ENCODE data around the gene RAD18. TPM values are rescaled to one million over a fixed set of nuclear protein-coding genes. Genes with fewer than 3 reads are reported as not detected.

Gene RAD18
- total RNA-seq, 1 experiment from 2014 or later = 25.7 TPM

GRCh38 chr3:8966150-8966819 is 3.0 kb upstream of the RAD18 start:
- no peak for DNase-seq (ENCODE audit: low read depth)

GRCh38 chr3:8964436-8965370 is 1.4 kb upstream of the RAD18 start:
- DNase-seq (ENCODE audit: low read depth) = peak; percentile 83

GRCh38 chr3:8962226-8962861 is 928 bp downstream of the RAD18 start:
- DNase-seq (ENCODE audit: low read depth) = peak; percentile 20

DNA sequence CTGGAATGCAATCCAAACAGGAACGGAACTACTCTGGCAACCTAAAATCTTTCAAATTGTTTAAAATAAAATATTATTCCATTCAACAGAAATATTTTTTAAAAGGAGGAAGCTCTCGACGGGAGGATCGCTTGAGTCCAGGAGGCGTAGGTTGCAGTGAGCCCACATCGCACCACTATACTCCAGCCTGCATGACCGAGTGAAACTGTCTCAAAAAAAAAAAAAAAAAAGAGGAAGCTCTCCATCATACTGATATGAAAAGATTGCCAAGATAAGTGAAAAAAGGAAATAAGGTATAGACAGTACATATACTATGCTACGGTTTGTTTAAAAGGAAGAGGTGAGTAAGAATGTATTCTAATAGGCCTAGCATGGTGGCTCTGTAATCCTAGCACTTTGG is 3.6 kb downstream of the RAD18 start:
- DNase-seq (ENCODE audit: low read depth) = no peak

- DNase-seq (ENCODE audit: low read depth) = no peak
Observed at GRCh38 chr3:8954938-8955763, 8.1 kb downstream of the RAD18 start.

- DNase-seq (ENCODE audit: low read depth) = peak; percentile 54
Observed at GRCh38 chr3:8953313-8953712, 10.0 kb downstream of the RAD18 start.

- DNase-seq (ENCODE audit: low read depth) = no peak
Observed at GRCh38 chr3:8952130-8952529, 11.1 kb downstream of the RAD18 start.

- no peak for DNase-seq (ENCODE audit: low read depth)
Observed at GRCh38 chr3:8945890-8946600, 17.2 kb downstream of the RAD18 start.

- no peak for DNase-seq (ENCODE audit: low read depth)
Observed at GRCh38 chr3:8942746-8943488, 20.4 kb downstream of the RAD18 start.

DNA sequence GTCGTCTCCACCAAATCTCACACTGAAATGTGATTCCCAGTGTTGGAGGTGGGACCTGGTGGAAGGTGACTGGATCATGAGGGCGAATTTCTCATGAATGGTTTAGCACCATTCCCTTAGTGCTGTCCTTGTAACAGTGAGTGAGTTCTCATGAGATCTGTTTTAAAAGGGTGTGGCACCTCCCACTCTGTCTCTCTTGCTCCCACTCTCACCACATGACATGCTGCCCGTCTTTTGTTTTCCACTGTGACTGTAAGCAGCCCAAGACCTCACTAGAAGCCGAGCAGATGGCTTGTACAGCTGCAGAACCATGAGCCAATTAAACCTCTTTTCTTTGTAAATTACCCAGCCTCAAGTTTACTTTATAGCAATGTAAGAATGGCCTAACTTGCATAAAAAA is 21.2 kb downstream of the RAD18 start:
- DNase-seq (ENCODE audit: low read depth) = no peak

DNA sequence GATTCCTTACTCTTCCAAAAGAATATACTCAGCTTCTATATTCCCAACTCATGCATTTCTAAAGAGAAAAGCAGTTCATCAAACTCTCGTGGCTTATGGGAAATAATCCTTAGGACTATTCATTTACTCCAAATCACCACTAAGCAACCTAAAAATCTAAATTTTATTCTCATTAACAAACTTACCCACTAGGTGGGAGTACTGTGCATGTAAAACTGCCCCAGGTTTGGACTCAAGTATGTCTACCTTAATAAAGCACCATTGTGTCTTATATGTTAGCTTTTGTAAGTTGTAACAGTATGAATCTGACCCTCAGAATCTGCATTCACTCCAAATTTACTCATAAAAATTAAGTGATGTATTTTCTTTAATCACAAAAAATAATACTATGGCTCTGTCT is 25.3 kb downstream of the RAD18 start:
- peak; percentile 71 for DNase-seq (ENCODE audit: low read depth)

GRCh38 chr3:8937064-8938020 is 25.9 kb downstream of the RAD18 start:
- DNase-seq (ENCODE audit: low read depth) = peak; percentile 92

- no peak for DNase-seq (ENCODE audit: low read depth)
Observed at GRCh38 chr3:8932507-8932906, 30.8 kb downstream of the RAD18 start.

DNA sequence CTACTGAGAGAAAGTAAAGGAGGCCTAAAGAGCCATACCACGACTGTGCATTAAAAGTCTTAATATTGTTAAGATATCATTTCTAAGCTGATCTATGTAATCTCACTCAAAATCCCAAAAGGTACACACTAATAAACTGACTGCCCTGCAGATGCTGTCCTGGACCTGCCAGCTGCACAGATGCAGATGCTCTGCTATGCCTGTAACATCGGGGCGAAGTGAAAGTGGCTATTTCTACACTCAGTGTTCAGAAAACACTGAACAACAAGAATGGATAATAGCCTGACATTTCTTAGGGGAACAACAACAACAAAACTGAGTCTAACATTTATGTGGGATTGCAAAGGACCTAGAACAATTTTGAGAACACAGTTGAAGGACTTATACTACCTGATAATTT is 31.9 kb downstream of the RAD18 start:
- peak; percentile 32 for DNase-seq (ENCODE audit: low read depth)

- no peak for DNase-seq (ENCODE audit: low read depth)
Observed at GRCh38 chr3:8929860-8930259, 33.4 kb downstream of the RAD18 start.

- DNase-seq (ENCODE audit: low read depth) = no peak
Observed at GRCh38 chr3:8914491-8914890, 48.8 kb downstream of the RAD18 start.

- DNase-seq (ENCODE audit: low read depth) = no peak
Observed at GRCh38 chr3:8911781-8912180, 51.5 kb downstream of the RAD18 start.

DNA sequence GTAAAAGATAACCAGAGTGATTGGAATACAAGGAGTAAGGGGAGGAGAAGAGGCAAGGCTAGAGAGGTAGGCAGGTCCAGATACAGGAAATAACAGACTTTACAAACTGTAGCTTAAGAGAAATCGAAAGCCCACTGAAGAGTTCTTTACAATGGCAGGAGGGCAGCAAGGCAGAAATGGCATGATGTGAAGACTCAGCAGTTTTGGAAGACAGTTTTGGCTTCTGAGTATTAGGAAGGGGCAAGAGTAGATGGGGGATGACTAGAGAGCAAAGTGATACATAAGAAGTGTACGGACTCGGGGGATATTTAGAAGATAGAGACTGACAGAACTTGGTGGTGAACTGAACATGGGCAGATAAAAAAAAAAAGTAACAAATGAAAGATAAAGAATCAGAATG is 54.1 kb downstream of the RAD18 start:
- DNase-seq (ENCODE audit: low read depth) = no peak

GRCh38 chr3:8903191-8903590 is 60.1 kb downstream of the RAD18 start:
- DNase-seq (ENCODE audit: low read depth) = peak; percentile 45
